PC-9 (cell line): ENCODE measurements around the gene SELPLG. TPM values are rescaled to one million over a fixed set of nuclear protein-coding genes. Genes with fewer than 3 reads are reported as not detected.

Experiments used
- BruUV-seq: library from RNA; stranded (reverse); fragments of 400-500 nt; replicated peaks from 2 replicates; lab custom pipeline; 2021; lab: Mats Ljungman, UMichigan
- CTCF ChIA-PET: fragments of 300-600 bp; sonication (Branson Sonifier 250); formaldehyde crosslinking; loops from one replicate; lab custom pipeline; 2022; ENCODE audit warnings: antibody characterized with exemption; lab: Charles Lee
- POLR2A ChIA-PET: fragments of 300-600 bp; sonication (Branson Sonifier 250); formaldehyde crosslinking; loops from one replicate; lab custom pipeline; 2022; ENCODE audit warnings: antibody characterized with exemption; ENCODE audit not compliant: unreplicated experiment; lab: Charles Lee
- DNase-seq, 2 experiments: peaks; one replicate each; pipeline versions ENCODE4 v3.0.0 to v3.0.0-alpha.2; 2015 to 2022; ENCODE audit warnings: mixed read lengths in 1 of 2
- H2AFZ ChIP-seq: fragments of 200-600 bp; sonication (generic); 2 replicates; pipeline ENCODE4 v1.8.1; 2017; ENCODE audit warnings: antibody characterized with exemption
- H3F3A ChIP-seq: fragments of 200-600 bp; sonication (generic); 2 replicates; pipeline ENCODE4 v1.8.1; 2017; ENCODE audit warnings: antibody characterized with exemption, mild to moderate bottlenecking, low read depth; ENCODE audit not compliant: insufficient read depth
- H3K27ac ChIP-seq: fragments of 200-600 bp; sonication (generic); 2 replicates; pipeline ENCODE4 v1.6.1; 2016; ENCODE audit warnings: mixed run types
- H3K27me3 ChIP-seq: fragments of 200-600 bp; sonication (generic); 2 replicates; pipeline ENCODE4 v1.6.1; 2016; ENCODE audit warnings: low read depth, mixed run types; ENCODE audit not compliant: insufficient read depth
- H3K36me3 ChIP-seq: fragments of 200-600 bp; sonication (generic); 2 replicates; pipeline ENCODE4 v1.6.1; 2016; ENCODE audit warnings: low read depth, mixed run types
- H3K4me1 ChIP-seq: fragments of 200-600 bp; sonication (generic); replicated peaks from 2 replicates; pipeline ENCODE4 v1.6.1; 2016; ENCODE audit warnings: mixed run types; ENCODE audit not compliant: insufficient read depth
- H3K4me2 ChIP-seq: fragments of 200-600 bp; sonication (generic); 2 replicates; pipeline ENCODE4 v1.6.1; 2017; ENCODE audit warnings: mixed run types
- H3K4me3 ChIP-seq: fragments of 200-600 bp; sonication (generic); 2 replicates; pipeline ENCODE4 v1.6.1; 2016; ENCODE audit warnings: mixed run types
- H3K79me2 ChIP-seq: fragments of 200-600 bp; sonication (generic); 2 replicates; pipeline ENCODE4 v1.6.1; 2017; ENCODE audit warnings: low read depth, mixed run types
- H3K9me2 ChIP-seq: fragments of 200-600 bp; sonication (generic); 2 replicates; pipeline ENCODE4 v1.8.1; 2017; ENCODE audit warnings: mild to moderate bottlenecking; ENCODE audit not compliant: insufficient read depth
- H3K9me3 ChIP-seq: fragments of 200-600 bp; sonication (generic); 2 replicates; pipeline ENCODE4 v1.8.1; 2016; ENCODE audit warnings: low read depth; ENCODE audit not compliant: insufficient read depth
- H4K20me1 ChIP-seq: fragments of 200-600 bp; sonication (generic); 2 replicates; pipeline ENCODE4 v1.8.1; 2017; ENCODE audit not compliant: insufficient read depth
- EZH2 ChIP-seq: fragments of 200-600 bp; sonication (generic); IDR thresholded peaks from 2 replicates; pipeline ENCODE4 v1.8.0; 2017; ENCODE audit warnings: antibody characterized with exemption, low read depth
- intact Hi-C: fragments of 100-400 bp; cut with micrococcal nuclease; formaldehyde crosslinking; loops from one replicate; pipeline ENCODE4 v1.10.0; 2022; ENCODE audit not compliant: unreplicated experiment
- total RNA-seq: library from RNA; stranded (reverse); gene quantifications from 2 replicates; pipeline ENCODE4 v1.2.3, GENCODE V29; 2021
- TF ChIP-seq, protein P1 (sequence below): fragments of 200-600 bp; sonication (generic); conservative IDR thresholded peaks from 2 replicates; pipeline ENCODE4 v1.6.1; 2017; ENCODE audit warnings: mixed run types, antibody characterized with exemption, mild to moderate bottlenecking, moderate library complexity

The SELPLG gene
- total RNA-seq, 1 experiment from 2014 or later = 0.96 TPM

DNA sequence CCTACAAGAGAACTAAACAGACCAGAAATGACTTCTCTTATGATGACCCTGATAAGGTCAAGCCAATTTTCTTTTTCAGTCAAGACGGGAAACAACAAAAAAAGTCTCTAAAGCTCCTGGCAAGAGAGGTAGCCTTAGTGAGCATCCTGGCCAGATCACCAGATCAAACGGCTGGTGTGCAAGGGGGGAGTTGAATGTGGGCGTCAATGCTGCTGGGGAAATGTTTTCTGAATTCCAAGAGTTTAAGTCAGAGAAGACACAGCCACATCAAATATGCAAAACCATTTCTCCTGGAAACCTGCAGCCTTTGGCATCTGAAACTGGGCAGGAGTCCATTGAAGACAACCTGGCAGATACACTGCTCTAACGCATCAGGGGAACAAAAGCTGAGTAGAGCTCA, 16.0 kb upstream of the SELPLG start:
- Histone ChIP-seq H3K4me2 (no peak overlapping the region), H3K79me2 (no peaks in the 10 kb centered on the region), H3K9me2 (no peaks in the 10 kb centered on the region), H3K9me3 (no peaks in the 10 kb centered on the region), H2AFZ (no peak overlapping the region), H3K27me3 (no peaks in the 10 kb centered on the region), H3F3A (0 out of 2 replicates have a peak, but pooled peaks cover 6% of the 10 kb centered on the region), H3K36me3 (0 out of 2 replicates have a peak, but pooled peaks cover 23% of the 10 kb centered on the region), H4K20me1 (0 out of 2 replicates have a peak, but pooled peaks cover 6% of the 10 kb centered on the region), H3K27ac (no peak overlapping the region), H3K4me3 (no peak overlapping the region), H3K4me1 (no peaks in the 10 kb centered on the region)
- no TSS peak for BruUV-seq
- TF ChIP-seq EZH2 = no peak
- TF ChIP-seq, protein P1, sequence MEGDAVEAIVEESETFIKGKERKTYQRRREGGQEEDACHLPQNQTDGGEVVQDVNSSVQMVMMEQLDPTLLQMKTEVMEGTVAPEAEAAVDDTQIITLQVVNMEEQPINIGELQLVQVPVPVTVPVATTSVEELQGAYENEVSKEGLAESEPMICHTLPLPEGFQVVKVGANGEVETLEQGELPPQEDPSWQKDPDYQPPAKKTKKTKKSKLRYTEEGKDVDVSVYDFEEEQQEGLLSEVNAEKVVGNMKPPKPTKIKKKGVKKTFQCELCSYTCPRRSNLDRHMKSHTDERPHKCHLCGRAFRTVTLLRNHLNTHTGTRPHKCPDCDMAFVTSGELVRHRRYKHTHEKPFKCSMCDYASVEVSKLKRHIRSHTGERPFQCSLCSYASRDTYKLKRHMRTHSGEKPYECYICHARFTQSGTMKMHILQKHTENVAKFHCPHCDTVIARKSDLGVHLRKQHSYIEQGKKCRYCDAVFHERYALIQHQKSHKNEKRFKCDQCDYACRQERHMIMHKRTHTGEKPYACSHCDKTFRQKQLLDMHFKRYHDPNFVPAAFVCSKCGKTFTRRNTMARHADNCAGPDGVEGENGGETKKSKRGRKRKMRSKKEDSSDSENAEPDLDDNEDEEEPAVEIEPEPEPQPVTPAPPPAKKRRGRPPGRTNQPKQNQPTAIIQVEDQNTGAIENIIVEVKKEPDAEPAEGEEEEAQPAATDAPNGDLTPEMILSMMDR = no peak
- POLR2A ChIA-PET = no interaction called here
- CTCF ChIA-PET = no interaction called here
- no peak for DNase-seq
- intact Hi-C loops = no loop called here

- CTCF ChIA-PET = no interaction called here
- POLR2A ChIA-PET = interaction anchor here (0.5 kb wide), 1 partner anchor 19 kb away, joined by 3 read pairs; no protein-coding TSS in a partner anchor
- Histone ChIP-seq H4K20me1 (0 out of 2 replicates have a peak, but pooled peaks cover 6% of the 10 kb centered on the region), H3K36me3 (0 out of 2 replicates have a peak, but pooled peaks cover 23% of the 10 kb centered on the region), H3K27me3 (no peaks in the 10 kb centered on the region), H3K4me2 (no peak overlapping the region), H2AFZ (no peak overlapping the region), H3K27ac (no peak overlapping the region), H3K4me1 (no peaks in the 10 kb centered on the region), H3F3A (0 out of 2 replicates have a peak, but pooled peaks cover 6% of the 10 kb centered on the region), H3K79me2 (no peaks in the 10 kb centered on the region), H3K9me3 (no peaks in the 10 kb centered on the region), H3K9me2 (no peaks in the 10 kb centered on the region), H3K4me3 (no peak overlapping the region)
- intact Hi-C loops = no loop called here
- BruUV-seq = no TSS peak
- no peak for DNase-seq
- TF ChIP-seq, protein P1 = no peak
- no peak for TF ChIP-seq EZH2
These were observed 15.4 kb upstream of the SELPLG start for GRCh38 chr12:108649126-108649525.

DNA sequence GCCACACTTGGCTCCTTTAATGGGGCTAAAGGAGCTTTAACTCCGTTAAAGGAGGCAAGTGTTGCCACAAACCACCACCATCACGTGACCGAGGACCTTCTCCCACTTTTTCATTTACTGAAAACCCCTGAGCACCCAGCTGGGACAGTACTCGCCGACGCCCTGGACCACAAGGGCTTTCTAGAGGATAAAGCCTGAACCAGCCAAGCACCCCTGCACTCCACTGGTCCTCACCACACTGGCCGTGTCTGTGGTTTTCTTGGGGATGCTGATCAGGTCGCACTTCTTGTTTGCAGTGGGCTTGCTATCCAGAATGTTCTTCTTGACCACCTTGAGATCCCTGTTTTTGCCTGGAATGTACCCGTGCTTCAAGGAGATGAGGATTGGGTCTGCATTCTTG, 14.7 kb upstream of the SELPLG start:
- Histone ChIP-seq H3K27ac (no peak overlapping the region), H3F3A (0 out of 2 replicates have a peak, but pooled peaks cover 11% of the 10 kb centered on the region), H3K27me3 (no peaks in the 10 kb centered on the region), H3K36me3 (0 out of 2 replicates have a peak, but pooled peaks cover 23% of the 10 kb centered on the region), H3K4me2 (no peak overlapping the region), H3K4me3 (no peak overlapping the region), H3K9me2 (no peaks in the 10 kb centered on the region), H2AFZ (no peak overlapping the region), H3K4me1 (no peaks in the 10 kb centered on the region), H4K20me1 (0 out of 2 replicates have a peak, but pooled peaks cover 6% of the 10 kb centered on the region), H3K9me3 (no peaks in the 10 kb centered on the region), H3K79me2 (no peaks in the 10 kb centered on the region)
- ChIA-PET POLR2A (no interaction called here), CTCF (no interaction called here)
- BruUV-seq = no TSS peak
- TF ChIP-seq, protein P1 = no peak
- no peak for TF ChIP-seq EZH2
- no peak for DNase-seq
- intact Hi-C loops = no loop called here
